ENCODE results near the gene CYP8B1. TPM values are rescaled to one million over a fixed set of nuclear protein-coding genes. Genes with fewer than 3 reads are reported as not detected.

Gene CYP8B1
- total and polyA plus RNA-seq, 2 of the 13 experiments (the other 11 are each of a cell fraction or from before 2014, with no cell fraction given): 0.58 to 2.0 TPM

GRCh38 chr3:42880601-42881451 lies 5.1 kb upstream of the CYP8B1 start (continued):
- TF ChIP-seq SMAD9 (CRISPR knock-in tag; IDR thresholded peaks at IDR 0.05) (no peak), KLF11 (CRISPR knock-in tag; IDR thresholded peaks at IDR 0.05) (no peak), SRSF4 (IDR thresholded peaks at IDR 0.05; ENCODE audit: low read depth, low read length, poor library complexity, severe bottlenecking) (no peak), ZNF569 (CRISPR knock-in tag; IDR thresholded peaks at IDR 0.05; ENCODE audit: borderline replicate concordance) (no peak), REXO4 (CRISPR knock-in tag; IDR thresholded peaks at IDR 0.05; ENCODE audit: borderline replicate concordance) (no peak), TFDP1 (CRISPR knock-in tag; IDR thresholded peaks at IDR 0.05; ENCODE audit: borderline replicate concordance) (no peak; the same call in 1 of the 2 replicates), TEF (CRISPR knock-in tag; IDR thresholded peaks at IDR 0.05) (no peak), ZMYM4 (CRISPR knock-in tag; IDR thresholded peaks at IDR 0.05) (peak; percentile 72; the same call in 1 of the 2 replicates), TBX2 (CRISPR knock-in tag; IDR thresholded peaks at IDR 0.05; ENCODE audit: borderline replicate concordance) (peak; percentile 91), CERS6 (CRISPR knock-in tag; IDR thresholded peaks at IDR 0.05) (no peak), KMT2A (CRISPR knock-in tag; IDR thresholded peaks at IDR 0.05) (no peak), TCF7 (IDR thresholded peaks at IDR 0.05; ENCODE audit: low read depth) (no peak), GABPA (IDR thresholded peaks at IDR 0.05; ENCODE audit: low read depth, low read length) (peak; percentile 25; the same call in 1 of the 2 replicates), GABPA (CRISPR knock-in tag; IDR thresholded peaks at IDR 0.05; ENCODE audit: low read depth) (peak; percentile 83), ZNF367 (CRISPR knock-in tag; IDR thresholded peaks at IDR 0.05; ENCODE audit: borderline replicate concordance) (no peak), NR2F2 (IDR thresholded peaks at IDR 0.05; ENCODE audit: borderline replicate concordance, low read depth) (no peak), ZSCAN12 (CRISPR knock-in tag; IDR thresholded peaks at IDR 0.05) (no peak), ZFY (CRISPR knock-in tag; IDR thresholded peaks at IDR 0.05) (no peak), ZNF607 (CRISPR knock-in tag; IDR thresholded peaks at IDR 0.05; ENCODE audit: borderline replicate concordance) (no peak), MTF1 (CRISPR knock-in tag; IDR thresholded peaks at IDR 0.05) (no peak), FOSL1 (CRISPR knock-in tag; IDR thresholded peaks at IDR 0.05; ENCODE audit: borderline replicate concordance) (no peak), MED1 (CRISPR knock-in tag; IDR thresholded peaks at IDR 0.05) (peak; percentile 74), SP4 (CRISPR knock-in tag; IDR thresholded peaks at IDR 0.05) (peak; percentile 59; the same call in 1 of the 2 replicates), TBL1XR1 (IDR thresholded peaks at IDR 0.05; ENCODE audit: borderline replicate concordance, low read length, partially characterized antibody) (peak; percentile 18), CEBPG (CRISPR knock-in tag; IDR thresholded peaks at IDR 0.05) (peak; percentile 31; the same call in 1 of the 2 replicates), NBN (conservative IDR thresholded peaks at IDR 0.05) (no peak)
- TF ChIP-seq, protein P1, sequence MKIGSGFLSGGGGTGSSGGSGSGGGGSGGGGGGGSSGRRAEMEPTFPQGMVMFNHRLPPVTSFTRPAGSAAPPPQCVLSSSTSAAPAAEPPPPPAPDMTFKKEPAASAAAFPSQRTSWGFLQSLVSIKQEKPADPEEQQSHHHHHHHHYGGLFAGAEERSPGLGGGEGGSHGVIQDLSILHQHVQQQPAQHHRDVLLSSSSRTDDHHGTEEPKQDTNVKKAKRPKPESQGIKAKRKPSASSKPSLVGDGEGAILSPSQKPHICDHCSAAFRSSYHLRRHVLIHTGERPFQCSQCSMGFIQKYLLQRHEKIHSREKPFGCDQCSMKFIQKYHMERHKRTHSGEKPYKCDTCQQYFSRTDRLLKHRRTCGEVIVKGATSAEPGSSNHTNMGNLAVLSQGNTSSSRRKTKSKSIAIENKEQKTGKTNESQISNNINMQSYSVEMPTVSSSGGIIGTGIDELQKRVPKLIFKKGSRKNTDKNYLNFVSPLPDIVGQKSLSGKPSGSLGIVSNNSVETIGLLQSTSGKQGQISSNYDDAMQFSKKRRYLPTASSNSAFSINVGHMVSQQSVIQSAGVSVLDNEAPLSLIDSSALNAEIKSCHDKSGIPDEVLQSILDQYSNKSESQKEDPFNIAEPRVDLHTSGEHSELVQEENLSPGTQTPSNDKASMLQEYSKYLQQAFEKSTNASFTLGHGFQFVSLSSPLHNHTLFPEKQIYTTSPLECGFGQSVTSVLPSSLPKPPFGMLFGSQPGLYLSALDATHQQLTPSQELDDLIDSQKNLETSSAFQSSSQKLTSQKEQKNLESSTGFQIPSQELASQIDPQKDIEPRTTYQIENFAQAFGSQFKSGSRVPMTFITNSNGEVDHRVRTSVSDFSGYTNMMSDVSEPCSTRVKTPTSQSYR (CRISPR knock-in tag; IDR thresholded peaks at IDR 0.05; ENCODE audit: borderline replicate concordance): no peak

Measured in HepG2 (cell line).